HuH-7.5 (cell line): ENCODE measurements around the gene LEMD1.
"Not testable (repeated sequence)": the region's sequence is repeated elsewhere in the genome, so short reads cannot be mapped to it uniquely, and the experiment has no call there.

Experiments
- DNase-seq: peaks from one replicate; pipeline ENCODE4 v3.0.0; 2011; ENCODE audit warnings: low spot score

The LEMD1 gene

DNA sequence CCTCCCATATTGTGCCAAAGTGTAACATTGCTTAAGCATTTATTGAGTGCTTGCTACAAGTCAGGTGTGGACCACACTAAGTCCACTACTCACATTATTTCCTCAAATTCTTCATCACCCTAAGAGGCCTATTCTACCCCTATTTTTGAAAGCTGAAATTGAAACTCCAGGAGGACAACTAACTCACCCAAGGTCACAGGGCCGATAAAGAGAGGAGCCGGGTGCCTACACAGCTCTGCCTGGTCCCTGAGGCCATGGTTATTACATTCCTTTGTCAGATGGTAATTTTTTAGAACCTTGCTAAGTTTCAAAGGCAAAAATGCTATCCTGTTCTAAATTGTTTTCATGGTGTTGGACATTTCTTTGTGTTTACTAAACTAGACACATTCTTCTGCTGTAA is 41.0 kb downstream of the LEMD1 start:
- DNase-seq, result no peak

DNA sequence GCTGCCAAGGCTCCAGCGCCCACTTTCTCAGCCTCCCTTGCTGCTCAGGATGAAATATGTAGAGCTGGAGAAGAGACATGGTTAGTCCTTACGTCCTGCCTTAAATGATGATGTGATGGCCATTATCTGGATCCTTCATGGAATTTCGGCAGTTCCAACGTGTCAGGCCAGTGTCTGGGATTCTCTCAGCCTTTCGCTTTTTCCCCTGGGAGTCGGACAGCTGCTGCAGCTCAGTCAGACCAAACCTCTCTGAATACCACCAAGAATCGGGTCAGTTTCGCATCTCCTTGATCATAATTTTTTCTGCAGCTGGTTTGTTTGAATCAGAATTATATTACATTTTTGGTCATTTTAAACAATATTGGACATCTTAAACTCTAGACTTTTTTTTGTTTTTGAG is 42.8 kb downstream of the LEMD1 start:
- DNase-seq, result no peak

DNA sequence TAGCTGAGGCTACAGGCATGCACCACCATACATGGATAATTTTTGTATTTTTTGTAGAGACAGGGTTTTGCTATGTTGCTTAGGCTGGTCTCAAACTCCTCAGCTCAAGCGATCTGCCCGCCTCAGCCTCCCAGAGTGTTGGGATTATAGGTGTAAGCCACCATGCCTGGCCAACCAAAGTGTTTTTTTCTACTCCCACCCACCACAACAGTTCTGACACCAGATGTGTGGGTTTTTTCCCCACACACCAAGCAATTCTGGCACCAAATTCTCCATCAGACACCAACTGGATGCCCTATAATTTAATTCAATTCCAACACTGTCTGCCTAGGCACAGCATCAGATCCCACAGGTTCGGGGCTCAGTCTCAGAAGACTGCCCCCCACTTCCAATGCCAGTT is 44.5 kb downstream of the LEMD1 start:
- DNase-seq, result no peak

- DNase-seq, result no peak
Measured at GRCh38 chr1:205376739-205377138, 45.1 kb downstream of the LEMD1 start.

DNA sequence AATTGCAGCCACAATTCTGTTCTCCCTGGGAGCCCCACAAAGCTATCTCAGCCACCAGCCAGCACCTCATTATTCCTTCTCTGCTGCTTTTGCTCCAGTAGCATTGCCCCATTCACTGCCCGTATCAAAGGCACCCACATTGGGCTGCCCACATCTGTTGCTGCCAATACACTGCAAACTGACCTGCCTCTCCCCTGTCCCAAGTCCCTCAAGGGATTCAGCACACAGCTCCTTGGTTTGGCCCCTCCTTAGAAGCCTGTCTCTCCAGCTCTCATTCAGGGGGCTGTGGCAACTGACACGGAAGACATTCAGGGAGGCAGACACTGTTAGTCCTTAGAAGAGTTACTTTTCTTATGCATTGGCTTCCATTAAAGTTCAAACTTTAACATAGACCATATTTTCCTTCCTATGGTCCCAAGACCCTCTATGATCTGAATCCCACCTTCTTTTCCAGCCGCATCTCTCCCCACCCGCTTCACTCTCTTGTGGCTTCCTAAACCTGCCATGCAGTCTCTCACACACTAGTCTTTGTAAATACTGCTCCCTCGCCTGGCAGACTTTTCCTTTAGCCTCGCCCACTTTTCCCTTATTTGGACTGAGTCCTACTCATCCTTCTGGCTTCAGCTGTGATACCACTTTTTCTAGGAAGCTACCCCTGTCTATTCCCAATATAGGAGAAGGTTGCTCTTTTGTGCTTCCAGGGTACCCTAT is 45.9 kb downstream of the LEMD1 start:
- DNase-seq, result peak; percentile 26

GRCh38 chr1:205374210-205375078 is 47.4 kb downstream of the LEMD1 start:
- no peak for DNase-seq

DNA sequence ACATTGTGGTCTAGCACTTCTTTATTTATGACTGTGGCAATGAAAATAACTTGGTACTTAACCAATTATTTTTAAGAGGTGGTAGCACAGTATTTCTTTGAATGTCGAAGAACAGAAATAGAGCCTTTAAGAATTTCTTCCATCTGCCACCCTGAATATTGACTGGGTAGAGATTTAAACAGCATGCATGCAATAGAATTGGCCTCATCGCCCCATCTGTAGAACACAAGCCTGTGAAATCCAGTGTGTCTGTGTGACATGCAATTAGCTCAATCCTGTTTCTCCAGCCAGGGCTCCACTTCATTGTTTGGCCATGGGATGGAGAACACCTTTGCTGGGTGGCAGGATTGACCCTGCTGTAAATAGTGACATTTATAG is 48.1 kb downstream of the LEMD1 start:
- DNase-seq, result no peak

- no peak for DNase-seq
Measured at GRCh38 chr1:205373022-205373797, 48.6 kb downstream of the LEMD1 start.

DNA sequence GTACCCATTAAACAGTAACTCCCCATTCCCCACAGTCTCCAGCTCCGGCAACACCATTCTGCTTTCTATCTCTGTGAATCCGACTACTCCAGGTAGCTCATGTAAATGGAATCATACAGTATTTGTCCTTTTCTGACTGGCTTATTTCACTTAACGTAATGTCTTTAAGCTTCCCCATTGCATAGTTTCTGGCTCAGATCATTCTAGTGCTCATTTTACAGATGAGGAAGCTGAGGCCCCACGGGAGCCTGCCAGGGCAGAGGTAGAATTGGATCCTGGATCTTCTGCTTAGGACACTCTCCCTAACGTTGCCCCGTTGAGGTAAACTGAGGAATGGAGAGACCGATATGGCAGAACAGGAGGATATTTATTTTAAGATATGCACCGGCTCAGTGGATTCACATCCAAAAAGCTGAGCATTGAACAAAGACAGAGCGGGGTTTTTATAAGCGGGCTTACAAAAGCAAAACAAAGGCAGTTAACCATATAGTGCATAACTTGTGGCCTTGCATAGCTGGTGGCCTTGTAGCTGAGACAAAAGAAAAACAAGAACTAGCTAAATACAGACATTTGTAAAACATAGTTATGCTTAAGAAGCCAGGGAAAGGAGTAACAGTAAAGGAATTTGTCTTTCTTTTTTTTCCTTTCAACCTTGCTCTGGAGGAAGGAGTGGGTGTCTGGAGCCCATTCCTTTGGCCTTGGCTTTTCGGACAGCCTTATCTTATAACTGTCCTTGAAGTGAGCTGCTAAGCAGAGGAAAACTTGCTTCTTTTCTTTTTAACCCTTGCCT is 49.8 kb downstream of the LEMD1 start:
- DNase-seq, result no peak

- no peak for DNase-seq
Measured at GRCh38 chr1:205370780-205371179, 51.1 kb downstream of the LEMD1 start.

- no peak for DNase-seq
Measured at GRCh38 chr1:205369701-205370123, 52.1 kb downstream of the LEMD1 start.

- DNase-seq, result no peak
Measured at GRCh38 chr1:205368478-205368877, 53.4 kb downstream of the LEMD1 start.

DNA sequence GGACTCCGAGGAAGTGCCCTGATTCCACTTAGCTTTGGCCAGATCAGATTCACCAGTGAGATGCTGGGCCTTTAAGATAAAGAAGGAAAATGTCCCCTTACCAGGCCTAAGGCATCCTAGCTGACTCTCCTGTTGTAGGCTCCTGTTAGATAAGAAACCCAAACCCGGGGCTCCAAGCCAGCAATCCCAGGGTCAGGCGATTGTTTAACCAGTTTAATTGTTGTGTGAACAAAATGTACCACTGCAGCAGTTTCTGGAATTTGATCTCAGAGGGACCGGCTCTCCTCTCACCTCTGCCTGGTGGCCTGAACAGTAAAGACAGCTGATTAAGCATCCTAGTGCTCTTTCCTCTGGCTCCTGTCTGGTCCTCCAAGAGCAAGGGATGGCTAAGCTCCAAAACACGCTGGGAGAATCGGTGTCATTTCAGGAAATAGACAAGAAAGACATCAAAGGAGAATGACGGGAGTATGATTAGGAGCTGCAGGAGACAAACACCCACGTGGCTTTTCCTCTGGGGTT is 55.9 kb downstream of the LEMD1 start:
- no peak for DNase-seq

DNA sequence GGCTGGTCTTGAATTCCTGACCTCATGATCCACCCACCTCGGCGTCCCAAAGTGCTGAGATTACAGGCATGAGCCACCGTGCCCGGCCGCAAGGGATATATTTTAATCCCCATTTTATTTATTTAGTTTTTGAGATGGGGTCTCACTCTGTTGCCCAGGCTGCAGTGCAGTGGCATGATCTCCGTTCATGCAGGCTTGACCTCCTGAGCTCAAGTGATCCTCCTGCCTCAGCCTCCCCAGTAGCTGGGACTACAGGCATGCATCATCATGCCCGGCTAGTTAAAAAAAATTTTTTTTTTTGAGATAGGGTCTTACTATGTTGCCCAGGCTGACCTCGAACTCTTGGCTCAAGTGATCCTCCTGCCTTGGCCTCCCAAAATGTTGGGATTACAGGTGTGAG is 56.8 kb downstream of the LEMD1 start:
- DNase-seq, result not testable (repeated sequence)

DNA sequence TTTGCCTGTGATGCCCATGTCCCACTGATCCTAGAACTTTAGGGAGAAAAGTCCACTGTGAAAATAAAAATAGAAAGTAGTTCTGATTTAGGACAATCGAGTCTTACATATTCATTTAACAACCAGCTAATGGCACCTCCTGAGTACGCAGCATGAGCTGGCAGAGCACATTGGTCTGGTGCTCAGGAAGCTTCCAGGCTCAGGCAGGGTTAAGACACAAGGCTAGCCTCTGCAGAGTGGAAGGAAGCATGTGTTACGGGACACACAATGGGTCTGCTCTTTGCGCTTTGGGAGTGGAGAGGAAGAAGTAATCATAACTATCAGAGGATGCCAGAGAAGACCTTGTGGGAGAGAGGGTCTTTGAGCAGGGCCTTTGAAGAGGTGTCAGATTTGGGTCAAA is 61.0 kb downstream of the LEMD1 start:
- DNase-seq, result no peak

DNA sequence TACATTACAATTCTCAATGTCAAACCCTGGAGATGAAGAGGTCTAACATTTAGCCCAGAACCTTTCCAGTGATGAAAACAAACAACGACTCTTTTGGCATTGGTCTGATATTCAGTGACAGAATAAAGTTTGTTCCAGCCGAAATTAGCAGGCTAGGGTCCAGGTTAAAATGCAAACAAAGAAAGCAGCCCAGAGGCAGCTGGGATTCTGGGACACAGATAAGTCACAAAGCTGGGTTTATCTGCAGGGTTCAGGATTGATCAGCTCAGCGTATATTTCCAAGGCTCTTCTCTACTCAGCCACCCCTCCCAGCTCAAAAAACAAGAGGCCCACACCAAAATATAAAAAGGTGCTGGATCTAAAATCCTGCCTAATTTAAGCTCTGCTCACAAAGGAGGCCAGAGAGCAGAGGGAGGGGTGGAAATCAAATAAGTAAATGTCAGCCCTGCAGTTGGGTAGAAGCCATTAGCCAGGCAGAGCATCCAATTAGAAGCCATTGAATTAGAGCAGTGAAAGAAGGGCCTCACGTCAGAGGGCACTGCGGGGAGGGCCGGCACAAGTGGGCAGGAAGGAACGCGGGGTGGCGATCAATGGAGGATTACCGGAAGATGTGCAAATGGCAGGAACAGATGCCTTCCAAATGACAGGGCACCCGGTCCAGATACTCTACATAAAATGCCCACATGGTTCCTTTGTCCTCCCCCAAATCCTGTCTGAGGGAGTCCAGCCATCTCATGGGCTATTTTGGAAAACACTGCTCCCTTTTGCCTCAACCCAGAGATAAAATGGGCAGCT is 61.9 kb downstream of the LEMD1 start:
- DNase-seq, result no peak

DNA sequence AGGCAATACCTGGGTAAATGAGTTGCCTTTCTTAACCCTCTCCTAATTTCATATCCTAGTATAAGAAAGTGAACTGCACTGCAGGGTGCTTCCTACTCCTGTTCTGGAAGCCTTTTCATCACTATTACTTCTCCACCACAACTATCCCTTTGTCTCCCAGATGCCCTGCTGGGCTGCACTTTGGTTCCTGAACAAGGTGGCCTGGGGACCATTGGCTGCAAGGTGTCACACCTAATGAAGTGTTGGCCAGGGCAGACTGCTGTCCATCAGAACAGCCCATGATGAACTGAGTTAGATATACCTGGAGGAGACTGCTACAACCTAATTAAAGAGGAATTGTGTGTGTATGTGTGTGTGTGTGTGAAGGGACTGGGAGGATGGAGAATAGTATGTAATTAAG is 63.3 kb downstream of the LEMD1 start:
- DNase-seq, result no peak

- no peak for DNase-seq
Measured at GRCh38 chr1:205357567-205357966, 64.3 kb downstream of the LEMD1 start.

DNA sequence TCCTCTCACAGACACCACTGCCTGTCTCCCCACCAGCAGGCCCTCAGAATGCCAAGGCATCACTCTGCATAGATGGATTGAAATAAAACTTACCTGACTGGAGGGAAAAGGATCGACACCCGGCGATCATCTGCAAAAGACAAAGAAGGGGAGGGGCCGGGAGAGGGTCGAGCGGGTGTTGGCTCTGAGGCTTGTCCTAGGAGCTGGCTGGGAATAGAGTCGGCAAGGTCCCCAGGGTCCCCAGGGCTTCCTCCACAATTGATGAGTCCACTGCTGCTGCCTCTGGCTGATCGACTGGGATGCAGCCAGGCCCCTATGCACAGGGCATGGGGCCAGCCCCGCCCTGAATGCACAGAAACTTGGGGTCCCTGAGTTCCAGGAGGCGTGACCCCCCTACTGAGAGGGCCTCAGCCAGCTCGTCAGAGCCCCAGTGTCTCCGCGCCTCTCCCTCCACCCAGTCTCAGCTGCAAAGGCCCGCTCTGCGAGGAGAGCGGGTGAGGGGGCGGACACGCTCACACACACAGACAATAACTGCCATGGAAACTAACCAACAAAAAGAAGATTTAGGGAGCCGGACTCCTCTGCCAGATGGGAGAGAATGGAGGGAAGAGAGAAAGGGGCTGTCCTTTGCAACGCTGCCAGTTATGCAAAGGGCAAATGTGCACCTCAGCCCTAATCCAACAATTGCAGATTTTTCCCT is 65.3 kb downstream of the LEMD1 start, which contains the start of gene KLHDC8A:
Gene KLHDC8A (minus strand): TSS at position 483 of the 700 bp plus-strand sequence. CDS start 13,318 bp downstream, outside the sequence.
- no peak for DNase-seq

DNA sequence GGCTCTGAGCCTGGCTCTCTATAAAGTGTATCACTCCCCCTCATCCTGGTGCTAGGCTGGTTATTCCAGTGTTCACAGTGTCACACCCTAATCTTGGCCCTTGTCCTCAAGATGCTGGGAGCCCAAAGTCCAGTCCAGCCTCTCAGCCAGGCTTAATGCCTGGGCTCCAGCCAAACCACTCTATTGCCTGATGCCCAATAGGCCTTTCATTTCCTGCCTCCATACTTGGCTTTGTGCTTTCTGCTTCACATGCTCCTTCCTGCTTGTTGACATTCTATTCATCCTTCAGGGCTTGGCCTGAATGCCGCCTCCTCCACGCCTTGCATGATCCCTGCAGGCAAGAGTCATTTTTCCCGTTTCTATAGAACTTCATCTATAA is 66.8 kb downstream of the LEMD1 start:
- no peak for DNase-seq
